Right lobe of liver (tissue), 4 donors: ENCODE measurements around the gene PLA2G2C.

Source experiments
- CTCF ChIP-seq, 4 donors: fragments of 200-600 bp in 3 of 4; fragments of 450-650 bp in 1 of 4; IDR thresholded peaks; one replicate each; pipeline versions ENCODE4 v1.5.1 to v1.8.0; 2016 to 2022; ENCODE audit warnings: antibody characterized with exemption in 4 of 4, mild to moderate bottlenecking in 2 of 4
- POLR2A ChIP-seq: fragments of 450-650 bp; IDR thresholded peaks from one replicate; pipeline ENCODE4 v1.6.1; 2017; ENCODE audit warnings: antibody characterized with exemption, mild to moderate bottlenecking
- donor health status: DM: no; HTN: no; CAD: no.
- donor health status: DM: no; HTN: no; CAD: no.
- donor health status: DM: no; HTN: yes; CAD: no.

GRCh38 chr1:20192871-20193411, 6.6 kb upstream of the PLA2G2C start:
- TF ChIP-seq CTCF (IDR thresholded peaks at IDR 0.05) = no peak
- TF ChIP-seq POLR2A = no peak
